ENCODE data around the gene ATP5MC2.
A peak's percentile ranks its signal among the peaks of the same experiment; 100 is the strongest.

ATP5MC2 gene

DNA sequence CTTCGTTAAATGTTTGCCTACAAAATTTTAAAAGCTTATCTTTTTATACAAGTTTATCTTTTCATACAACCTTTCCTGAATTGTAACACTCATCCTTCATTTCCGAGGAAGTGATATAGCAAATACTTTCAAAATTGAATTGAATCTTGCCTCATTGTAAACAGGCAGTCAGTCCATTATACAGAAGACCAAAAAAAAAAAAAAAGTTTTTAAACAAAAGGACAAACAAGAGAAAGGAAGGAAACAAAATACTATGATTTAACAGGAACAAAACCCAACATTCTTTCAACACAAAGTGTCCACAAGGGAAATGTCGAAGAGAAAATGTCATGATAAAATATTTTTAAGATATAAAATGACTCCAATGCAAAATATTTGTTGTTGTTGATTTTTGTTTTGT, 58.2 kb downstream of the ATP5MC2 start:
- Histone ChIP-seq H3K27ac (ENCODE audit: low read depth, low read length) (peak overlapping the region; percentile 84), H3K36me3 (ENCODE audit: low read length) (no peaks in the 10 kb centered on the region), H3K9me3 (ENCODE audit: insufficient read depth, low read length) (no peaks in the 10 kb centered on the region), H3K79me2 (ENCODE audit: insufficient read depth, low read length) (peaks cover 46% of the 10 kb centered on the region), H2AFZ (ENCODE audit: low read depth, low read length, severe bottlenecking) (no peak overlapping the region), H3F3A (ENCODE audit: insufficient read depth) (peaks cover 35% of the 10 kb centered on the region), H4K20me1 (ENCODE audit: low read depth, low read length) (no peaks in the 10 kb centered on the region), H3K4me3 (ENCODE audit: insufficient read depth, low read length, poor library complexity, severe bottlenecking) (peak overlapping the region; percentile 53), H3K9me2 (replicated peaks; ENCODE audit: insufficient read depth, low read length) (no peaks in the 10 kb centered on the region), H3K27me3 (ENCODE audit: low read length) (no peaks in the 10 kb centered on the region), H3K9ac (ENCODE audit: low read length) (peak overlapping the region; percentile 52), H3K4me2 (ENCODE audit: low read depth, low read length, poor library complexity, severe bottlenecking) (peak overlapping the region; percentile 98)
- TF ChIP-seq CTCF (IDR thresholded peaks at IDR 0.05; ENCODE audit: insufficient read depth, low read length, poor library complexity, severe bottlenecking) (no peak), EZH2phosphoT487 (conservative IDR thresholded peaks at IDR 0.05; ENCODE audit: low read length) (no peak)

DNA sequence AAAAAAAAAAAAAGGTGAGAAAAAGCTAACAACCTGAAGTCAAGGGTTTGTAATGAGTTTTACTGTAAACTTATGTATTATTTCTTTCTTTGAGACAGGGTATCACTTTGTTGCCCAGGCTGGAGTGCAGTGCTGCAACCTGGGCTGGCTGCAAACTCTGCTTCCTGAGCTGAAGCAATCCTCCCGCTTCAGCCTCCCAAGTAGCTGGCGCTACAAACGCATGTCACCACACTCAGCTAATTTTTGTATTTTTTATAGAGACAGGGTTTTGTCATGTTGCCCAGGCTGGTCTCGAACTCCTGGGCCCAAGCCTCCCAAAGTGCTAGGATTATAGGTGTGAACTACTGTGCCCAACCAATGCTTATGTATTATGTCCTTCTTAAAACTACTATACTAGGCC, 58.9 kb downstream of the ATP5MC2 start:
- Histone ChIP-seq H3K27ac (ENCODE audit: low read depth, low read length) (peak overlapping the region; percentile 84; the same call in 1 of the 2 replicates), H3K4me2 (ENCODE audit: low read depth, low read length, poor library complexity, severe bottlenecking) (peak overlapping the region; percentile 98), H3K4me3 (ENCODE audit: insufficient read depth, low read length, poor library complexity, severe bottlenecking) (no peak overlapping the region), H2AFZ (ENCODE audit: low read depth, low read length, severe bottlenecking) (no peak overlapping the region), H3K79me2 (ENCODE audit: insufficient read depth, low read length) (peaks cover 43% of the 10 kb centered on the region), H3K27me3 (ENCODE audit: low read length) (no peaks in the 10 kb centered on the region), H3K9me3 (ENCODE audit: insufficient read depth, low read length) (no peaks in the 10 kb centered on the region), H3K36me3 (ENCODE audit: low read length) (no peaks in the 10 kb centered on the region), H3F3A (ENCODE audit: insufficient read depth) (peaks cover 35% of the 10 kb centered on the region), H3K9me2 (replicated peaks; ENCODE audit: insufficient read depth, low read length) (no peaks in the 10 kb centered on the region), H3K9ac (ENCODE audit: low read length) (no peak overlapping the region), H4K20me1 (ENCODE audit: low read depth, low read length) (no peaks in the 10 kb centered on the region)
- TF ChIP-seq CTCF (IDR thresholded peaks at IDR 0.05; ENCODE audit: insufficient read depth, low read length, poor library complexity, severe bottlenecking) (no peak), EZH2phosphoT487 (conservative IDR thresholded peaks at IDR 0.05; ENCODE audit: low read length) (no peak)

All from SU-DHL-6 (cell line).